Kidney epithelial cell (primary cell): ENCODE data around the gene AXIN2. TPM values are rescaled to one million over a fixed set of nuclear protein-coding genes. Genes with fewer than 3 reads are reported as not detected.

Experiments
- DNase-seq: peaks from one replicate; pipeline ENCODE4 v3.0.0-alpha.2; 2010; ENCODE audit warnings: low read depth
- H3K27me3 ChIP-seq: 2 replicates; pipeline ENCODE4 v1.6.0; 2011; ENCODE audit warnings: low read length; ENCODE audit not compliant: control insufficient read depth, insufficient read depth
- H3K36me3 ChIP-seq: 2 replicates; pipeline ENCODE4 v1.5.1; 2011; ENCODE audit warnings: low read length; ENCODE audit not compliant: control insufficient read depth, insufficient read depth
- H3K4me3 ChIP-seq: 2 replicates; pipeline ENCODE4 v1.5.1; 2011; ENCODE audit warnings: low read depth, mild to moderate bottlenecking, control low read depth, low read length
- CTCF ChIP-seq: IDR thresholded peaks from 2 replicates; pipeline ENCODE4 v1.5.1; 2011; ENCODE audit warnings: mild to moderate bottlenecking, moderate library complexity, low read length, control low read depth, inconsistent platforms; ENCODE audit not compliant: insufficient read depth, poor library complexity, severe bottlenecking
- total RNA-seq: library from RNA; depleted of rRNA; stranded (reverse); fragments of >200 nt; gene quantifications from 2 replicates; pipeline ENCODE4 v1.2.3, GENCODE V29; 2015

AXIN2 gene
- total RNA-seq, 1 donor from 2014 or later = 2.4 TPM

- Histone ChIP-seq H3K4me3 (no peak overlapping the region), H3K27me3 (no peaks in the 10 kb centered on the region), H3K36me3 (no peaks in the 10 kb centered on the region)
- no peak for TF ChIP-seq CTCF
- DNase-seq = no peak
Observed at GRCh38 chr17:65522751-65523404, 38.6 kb downstream of the AXIN2 start.

GRCh38 chr17:65519462-65519861 lies 42.0 kb downstream of the AXIN2 start:
- no peak overlapping the region for H3K4me3 ChIP-seq
- no peaks in the 10 kb centered on the region for H3K36me3 ChIP-seq
- H3K27me3 ChIP-seq = peaks cover 9% of the 10 kb centered on the region
- no peak for DNase-seq
- TF ChIP-seq CTCF = no peak

- Histone ChIP-seq H3K27me3 (peaks cover 9% of the 10 kb centered on the region), H3K36me3 (no peaks in the 10 kb centered on the region), H3K4me3 (no peak overlapping the region)
- no peak for TF ChIP-seq CTCF
- no peak for DNase-seq
Observed at GRCh38 chr17:65518256-65518655, 43.2 kb downstream of the AXIN2 start.

- H3K36me3 ChIP-seq = no peaks in the 10 kb centered on the region
- TF ChIP-seq CTCF = no peak
- no peak for DNase-seq
- H3K4me3 ChIP-seq = no peak overlapping the region
- H3K27me3 ChIP-seq = peaks cover 9% of the 10 kb centered on the region
Observed at GRCh38 chr17:65515959-65516948, 45.2 kb downstream of the AXIN2 start.

- no peak overlapping the region for H3K4me3 ChIP-seq
- peaks cover 9% of the 10 kb centered on the region for H3K27me3 ChIP-seq
- no peak for DNase-seq
- no peak for TF ChIP-seq CTCF
- H3K36me3 ChIP-seq = no peaks in the 10 kb centered on the region
Observed at GRCh38 chr17:65515512-65515911, 45.9 kb downstream of the AXIN2 start.
